ENCODE measurements around the gene CPD.
"Not testable (repeated sequence)": the region's sequence is repeated elsewhere in the genome, so short reads cannot be mapped to it uniquely, and the experiment has no call there.

CPD gene

DNA sequence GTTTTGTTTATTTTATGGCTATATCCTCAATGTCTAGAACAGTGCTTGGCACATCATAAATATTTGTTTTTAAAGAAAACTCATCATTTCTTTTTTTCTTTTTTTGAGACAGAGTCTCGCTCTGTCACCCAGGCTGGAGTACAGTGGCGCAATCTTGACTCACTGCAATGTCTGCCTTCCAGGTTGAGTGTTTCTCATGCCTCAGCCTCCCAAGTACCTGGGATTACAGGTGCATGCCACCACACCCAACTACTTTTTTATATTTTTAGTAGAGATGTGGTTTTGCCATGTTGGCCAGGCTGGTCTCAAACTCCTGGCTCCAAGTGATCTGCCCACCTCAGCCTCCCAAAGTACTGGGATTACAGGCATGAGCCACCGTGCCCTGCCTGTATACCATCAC, 35.5 kb upstream of the CPD start:
- not testable (repeated sequence) for H3K36me3 ChIP-seq (ENCODE audit: control insufficient read depth in 2 of 2, insufficient read depth in 2 of 2, low read length in 2 of 2); H3K27me3 ChIP-seq (ENCODE audit: control insufficient read depth in 2 of 2, insufficient read depth in 2 of 2, low read length in 2 of 2); H3K9ac ChIP-seq (ENCODE audit: low read depth in 1 of 2, low read length in 2 of 2); H3K9me3 ChIP-seq (ENCODE audit: control insufficient read depth in 2 of 2, low read length in 2 of 2); H3K4me3 ChIP-seq (ENCODE audit: low read length in 2 of 2)
- H3K27ac ChIP-seq (ENCODE audit: low read depth in 2 of 2, low read length in 2 of 2): peak overlapping the region; percentile 91 to 95
- H3K4me1 ChIP-seq (ENCODE audit: control insufficient read depth in 2 of 2, insufficient read depth in 2 of 2, low read length in 2 of 2): peaks cover 26 to 31% of the 10 kb centered on the region in 2 donors

DNA sequence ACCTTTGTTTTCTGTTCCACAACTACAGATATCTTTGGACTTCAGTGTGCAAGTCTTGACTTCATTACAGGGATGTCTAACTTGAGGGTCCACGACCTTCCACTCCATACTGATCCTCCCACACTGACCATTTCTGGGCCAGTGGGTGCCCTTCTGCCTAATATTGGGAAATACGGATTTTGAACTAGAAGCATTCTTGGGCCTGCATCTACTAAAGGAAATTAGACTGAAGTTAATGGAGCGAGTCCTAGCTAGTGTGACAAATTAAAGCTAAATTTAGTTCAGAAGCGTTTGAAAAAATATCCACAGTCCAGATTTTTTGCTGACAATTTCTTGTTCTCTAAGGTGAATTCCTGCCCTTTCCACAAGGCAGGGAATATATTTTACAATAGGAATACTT, 34.9 kb upstream of the CPD start:
- peak overlapping the region in 1 of 2 donors; percentile 51 for H3K4me3 ChIP-seq (ENCODE audit: low read length in 2 of 2)

DNA sequence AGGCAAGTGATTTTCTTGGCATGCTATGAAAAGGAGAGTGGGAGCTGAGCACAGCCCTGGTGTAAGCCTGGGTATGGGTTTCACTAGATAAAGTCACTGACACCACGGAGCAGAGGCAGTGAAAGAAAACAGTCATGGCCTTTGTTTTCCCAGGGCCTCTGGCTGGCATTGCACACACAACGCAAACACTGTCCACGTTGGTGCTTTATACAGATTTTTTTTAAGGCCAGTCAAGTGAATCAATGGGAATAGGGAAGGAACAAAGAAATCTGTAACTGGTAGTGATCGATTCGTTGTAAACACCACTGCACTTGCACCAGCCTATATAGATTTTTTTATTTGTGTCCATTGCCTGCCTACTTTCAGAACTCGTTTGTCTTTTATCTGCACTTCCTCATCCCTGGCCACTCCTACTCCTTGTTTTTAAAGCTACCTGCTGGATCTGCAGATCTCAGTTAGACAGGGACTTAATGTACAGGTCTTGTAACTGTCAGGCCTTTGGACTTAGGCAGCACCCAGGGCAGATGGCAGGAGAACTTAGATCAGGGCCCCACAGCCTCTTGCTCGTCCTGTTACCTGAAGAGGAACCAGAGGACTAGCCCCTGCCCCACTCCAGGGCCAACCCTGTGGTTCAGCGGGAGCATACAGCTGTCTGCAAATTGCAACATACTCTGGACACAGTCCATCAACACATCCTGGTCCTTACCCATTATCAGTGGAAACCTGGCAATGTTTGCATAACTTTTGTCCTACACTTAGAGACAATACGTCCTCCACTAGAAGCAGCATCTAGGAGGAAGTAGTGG, 34.2 kb upstream of the CPD start:
- Histone ChIP-seq H3K4me1 (ENCODE audit: control insufficient read depth in 2 of 2, insufficient read depth in 2 of 2, low read length in 2 of 2) (peaks cover 26 to 31% of the 10 kb centered on the region in 2 donors), H3K9ac (ENCODE audit: low read depth in 1 of 2, low read length in 2 of 2) (peak overlapping the region; percentile 44 to 60), H3K9me3 (ENCODE audit: control insufficient read depth in 2 of 2, low read length in 2 of 2) (no peaks in the 10 kb centered on the region), H3K4me3 (ENCODE audit: low read length in 2 of 2) (peak overlapping the region; percentile 25 to 51), H3K36me3 (ENCODE audit: control insufficient read depth in 2 of 2, insufficient read depth in 2 of 2, low read length in 2 of 2) (no peaks in the 10 kb centered on the region), H3K27ac (ENCODE audit: low read depth in 2 of 2, low read length in 2 of 2) (peak overlapping the region; percentile 91 to 95), H3K27me3 (ENCODE audit: control insufficient read depth in 2 of 2, insufficient read depth in 2 of 2, low read length in 2 of 2) (no peaks in the 10 kb centered on the region)

More for the DNA sequence above, 34.9 kb upstream of the CPD start:
- Histone ChIP-seq H3K4me1 (ENCODE audit: control insufficient read depth in 2 of 2, insufficient read depth in 2 of 2, low read length in 2 of 2) (peaks cover 26 to 31% of the 10 kb centered on the region in 2 donors), H3K9me3 (ENCODE audit: control insufficient read depth in 2 of 2, low read length in 2 of 2) (no peaks in the 10 kb centered on the region), H3K27ac (ENCODE audit: low read depth in 2 of 2, low read length in 2 of 2) (peak overlapping the region; percentile 91 to 95), H3K9ac (ENCODE audit: low read depth in 1 of 2, low read length in 2 of 2) (peak overlapping the region; percentile 44 to 60), H3K27me3 (ENCODE audit: control insufficient read depth in 2 of 2, insufficient read depth in 2 of 2, low read length in 2 of 2) (no peaks in the 10 kb centered on the region), H3K36me3 (ENCODE audit: control insufficient read depth in 2 of 2, insufficient read depth in 2 of 2, low read length in 2 of 2) (no peaks in the 10 kb centered on the region)

DNA sequence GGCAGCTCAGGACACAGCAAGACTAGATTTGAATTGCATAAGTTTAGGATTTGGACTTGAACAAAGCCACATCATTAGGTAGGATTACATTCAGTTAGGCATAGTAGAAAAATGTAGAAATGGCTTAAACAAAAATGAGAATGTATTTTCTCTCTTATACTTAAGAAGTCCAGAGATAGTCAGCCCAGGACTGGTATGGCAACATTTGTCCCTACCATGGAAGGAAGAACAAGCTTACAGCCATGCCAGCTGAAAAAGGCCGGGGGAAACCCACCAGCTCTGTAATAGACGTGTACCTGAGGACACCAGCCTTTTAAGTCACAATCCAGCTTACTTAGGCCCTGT, 33.7 kb upstream of the CPD start:
- Histone ChIP-seq H3K27me3 (ENCODE audit: control insufficient read depth in 2 of 2, insufficient read depth in 2 of 2, low read length in 2 of 2) (no peaks in the 10 kb centered on the region), H3K9me3 (ENCODE audit: control insufficient read depth in 2 of 2, low read length in 2 of 2) (no peaks in the 10 kb centered on the region), H3K27ac (ENCODE audit: low read depth in 2 of 2, low read length in 2 of 2) (peak overlapping the region; percentile 91 to 95), H3K36me3 (ENCODE audit: control insufficient read depth in 2 of 2, insufficient read depth in 2 of 2, low read length in 2 of 2) (no peaks in the 10 kb centered on the region), H3K4me3 (ENCODE audit: low read length in 2 of 2) (no peak overlapping the region), H3K9ac (ENCODE audit: low read depth in 1 of 2, low read length in 2 of 2) (peak overlapping the region in 1 of 2 donors; percentile 32), H3K4me1 (ENCODE audit: control insufficient read depth in 2 of 2, insufficient read depth in 2 of 2, low read length in 2 of 2) (peaks cover 26 to 29% of the 10 kb centered on the region in 2 donors)

DNA sequence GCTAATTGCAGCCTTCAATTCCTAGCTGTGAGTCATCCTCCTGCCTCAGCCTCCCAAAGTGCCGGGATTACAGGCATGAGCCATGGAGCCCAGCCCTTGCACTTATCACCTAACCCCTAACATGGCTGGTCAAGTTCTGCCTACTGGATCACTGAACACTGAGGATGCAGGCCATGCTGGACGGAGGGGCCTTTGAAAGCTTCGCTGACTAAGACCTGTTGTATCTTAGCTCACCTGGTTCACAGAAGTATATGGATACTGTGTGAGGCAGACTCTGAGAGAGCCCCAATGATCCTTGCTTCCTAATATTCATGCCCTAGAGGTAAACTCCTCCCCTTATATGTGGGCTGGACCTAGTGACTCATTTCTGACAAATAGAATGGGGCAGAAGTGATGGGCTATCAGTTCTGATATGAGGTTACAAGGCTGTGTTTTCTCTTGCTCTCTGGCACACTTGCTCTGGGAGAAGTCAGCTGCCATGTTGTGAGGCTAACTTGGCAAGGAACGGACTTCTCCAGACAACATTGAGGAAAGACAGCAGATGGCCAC, 33.1 kb upstream of the CPD start:
- Histone ChIP-seq H3K9me3 (ENCODE audit: control insufficient read depth in 2 of 2, low read length in 2 of 2) (no peaks in the 10 kb centered on the region), H3K4me3 (ENCODE audit: low read length in 2 of 2) (no peak overlapping the region), H3K9ac (ENCODE audit: low read depth in 1 of 2, low read length in 2 of 2) (peak overlapping the region in 1 of 2 donors; percentile 32), H3K36me3 (ENCODE audit: control insufficient read depth in 2 of 2, insufficient read depth in 2 of 2, low read length in 2 of 2) (no peaks in the 10 kb centered on the region), H3K27ac (ENCODE audit: low read depth in 2 of 2, low read length in 2 of 2) (peak overlapping the region; percentile 91 to 95), H3K27me3 (ENCODE audit: control insufficient read depth in 2 of 2, insufficient read depth in 2 of 2, low read length in 2 of 2) (no peaks in the 10 kb centered on the region), H3K4me1 (ENCODE audit: control insufficient read depth in 2 of 2, insufficient read depth in 2 of 2, low read length in 2 of 2) (peaks cover 21 to 25% of the 10 kb centered on the region in 2 donors)

DNA sequence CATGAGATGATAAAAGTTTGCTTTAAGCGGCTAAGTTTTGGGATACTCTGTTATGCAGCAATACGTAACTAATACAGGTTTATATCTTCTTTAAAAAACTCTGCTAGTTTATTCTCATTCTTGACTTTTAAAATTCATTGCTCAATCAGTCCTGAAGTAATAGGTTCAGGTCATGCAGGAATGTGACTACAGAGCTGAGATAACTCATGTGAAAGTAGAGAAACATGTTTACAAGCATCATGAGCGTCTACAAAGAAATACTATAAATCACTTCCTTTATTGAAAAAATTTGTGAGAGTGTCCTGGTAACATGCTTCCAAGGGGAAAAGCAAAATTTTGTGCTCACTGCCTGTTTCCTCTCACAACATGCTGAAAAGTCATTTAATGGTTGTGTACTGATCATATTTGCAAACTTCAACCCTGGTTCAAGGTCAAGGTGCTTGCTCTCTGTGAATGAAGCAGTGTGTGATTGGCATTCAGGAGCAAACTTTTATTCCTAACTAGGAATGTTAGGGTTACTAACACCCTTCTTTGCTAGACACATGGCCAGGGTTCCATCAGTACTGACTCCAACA, 32.4 kb upstream of the CPD start:
- no peaks in the 10 kb centered on the region for H3K27me3 ChIP-seq (ENCODE audit: control insufficient read depth in 2 of 2, insufficient read depth in 2 of 2, low read length in 2 of 2)
- H3K4me1 ChIP-seq (ENCODE audit: control insufficient read depth in 2 of 2, insufficient read depth in 2 of 2, low read length in 2 of 2): peaks cover 20 to 21% of the 10 kb centered on the region in 2 donors
- no peaks in the 10 kb centered on the region for H3K36me3 ChIP-seq (ENCODE audit: control insufficient read depth in 2 of 2, insufficient read depth in 2 of 2, low read length in 2 of 2)
- peak overlapping the region; percentile 91 to 95 for H3K27ac ChIP-seq (ENCODE audit: low read depth in 2 of 2, low read length in 2 of 2)
- H3K9me3 ChIP-seq (ENCODE audit: control insufficient read depth in 2 of 2, low read length in 2 of 2): no peaks in the 10 kb centered on the region
- no peak overlapping the region for H3K4me3 ChIP-seq (ENCODE audit: low read length in 2 of 2)
- no peak overlapping the region for H3K9ac ChIP-seq (ENCODE audit: low read depth in 1 of 2, low read length in 2 of 2)

DNA sequence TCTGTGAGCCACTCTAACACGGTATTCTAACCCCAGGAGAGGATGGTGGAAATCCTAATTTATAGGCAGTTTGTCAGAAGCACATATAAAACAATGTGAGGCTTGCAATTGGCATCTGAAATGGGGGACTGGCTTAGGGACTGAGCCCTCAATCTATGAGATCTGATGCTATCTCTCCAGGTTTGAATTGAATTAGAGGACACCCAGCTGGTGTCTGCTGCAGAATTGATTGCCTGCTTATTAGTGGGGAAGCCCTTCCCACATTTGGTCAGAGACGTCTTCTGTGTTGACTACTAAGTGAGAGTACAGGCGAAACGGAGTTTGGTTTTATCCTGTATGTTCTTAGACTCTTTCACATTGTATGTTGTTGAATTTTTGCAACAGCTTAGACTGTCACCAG, 31.2 kb upstream of the CPD start:
- Histone ChIP-seq H3K27me3 (ENCODE audit: control insufficient read depth in 2 of 2, insufficient read depth in 2 of 2, low read length in 2 of 2) (no peaks in the 10 kb centered on the region), H3K36me3 (ENCODE audit: control insufficient read depth in 2 of 2, insufficient read depth in 2 of 2, low read length in 2 of 2) (no peaks in the 10 kb centered on the region), H3K4me3 (ENCODE audit: low read length in 2 of 2) (no peak overlapping the region), H3K9ac (ENCODE audit: low read depth in 1 of 2, low read length in 2 of 2) (no peak overlapping the region), H3K4me1 (ENCODE audit: control insufficient read depth in 2 of 2, insufficient read depth in 2 of 2, low read length in 2 of 2) (peaks cover 20 to 21% of the 10 kb centered on the region in 2 donors), H3K27ac (ENCODE audit: low read depth in 2 of 2, low read length in 2 of 2) (no peak overlapping the region), H3K9me3 (ENCODE audit: control insufficient read depth in 2 of 2, low read length in 2 of 2) (no peaks in the 10 kb centered on the region)

DNA sequence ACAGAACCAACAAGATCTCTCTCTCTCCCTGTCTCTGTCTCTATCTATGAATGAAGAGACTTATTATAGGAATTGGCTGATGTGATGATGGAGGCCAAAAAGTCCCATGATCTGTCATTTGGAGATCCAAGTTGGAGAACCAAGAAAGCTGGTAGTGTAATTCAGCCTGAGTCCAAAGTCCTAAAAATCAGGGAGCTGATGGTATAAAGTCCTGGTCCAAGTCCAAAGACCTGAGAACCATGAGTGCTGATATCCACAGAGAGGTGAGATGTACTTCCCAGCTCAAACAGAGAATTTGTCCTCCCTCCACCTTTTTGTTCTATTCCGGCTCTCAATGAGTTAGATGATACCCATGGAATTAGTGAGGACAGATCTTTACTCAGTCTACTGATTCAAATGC, 29.5 kb upstream of the CPD start:
- H3K27me3 ChIP-seq (ENCODE audit: control insufficient read depth in 2 of 2, insufficient read depth in 2 of 2, low read length in 2 of 2): no peaks in the 10 kb centered on the region
- peaks cover 13 to 14% of the 10 kb centered on the region in 2 donors for H3K4me1 ChIP-seq (ENCODE audit: control insufficient read depth in 2 of 2, insufficient read depth in 2 of 2, low read length in 2 of 2)
- H3K9me3 ChIP-seq (ENCODE audit: control insufficient read depth in 2 of 2, low read length in 2 of 2): no peaks in the 10 kb centered on the region
- H3K27ac ChIP-seq (ENCODE audit: low read depth in 2 of 2, low read length in 2 of 2): no peak overlapping the region
- H3K9ac ChIP-seq (ENCODE audit: low read depth in 1 of 2, low read length in 2 of 2): no peak overlapping the region
- no peaks in the 10 kb centered on the region for H3K36me3 ChIP-seq (ENCODE audit: control insufficient read depth in 2 of 2, insufficient read depth in 2 of 2, low read length in 2 of 2)
- H3K4me3 ChIP-seq (ENCODE audit: low read length in 2 of 2): no peak overlapping the region

DNA sequence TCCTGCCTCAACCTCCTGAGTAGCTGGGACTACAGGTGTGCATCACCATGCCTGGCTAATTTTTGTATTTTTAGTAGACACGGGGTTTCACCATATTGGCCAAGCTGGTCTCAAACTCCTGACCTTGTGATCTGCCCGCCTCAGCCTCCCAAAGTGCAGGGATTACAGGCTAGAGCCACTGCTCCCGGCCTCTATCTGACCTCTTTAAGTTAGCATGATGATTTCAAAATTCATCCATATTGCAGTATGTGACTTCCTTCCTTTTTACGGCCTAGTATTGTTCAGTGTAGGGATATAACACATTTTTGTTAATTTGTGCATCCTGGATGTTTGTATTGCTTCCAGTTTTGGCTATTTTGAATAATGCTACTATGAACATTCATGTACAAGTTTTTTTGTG, 27.5 kb upstream of the CPD start:
- H3K9me3 ChIP-seq (ENCODE audit: control insufficient read depth in 2 of 2, low read length in 2 of 2); H3K4me3 ChIP-seq (ENCODE audit: low read length in 2 of 2); H3K36me3 ChIP-seq (ENCODE audit: control insufficient read depth in 2 of 2, insufficient read depth in 2 of 2, low read length in 2 of 2); H3K9ac ChIP-seq (ENCODE audit: low read depth in 1 of 2, low read length in 2 of 2); H3K4me1 ChIP-seq (ENCODE audit: control insufficient read depth in 2 of 2, insufficient read depth in 2 of 2, low read length in 2 of 2); H3K27me3 ChIP-seq (ENCODE audit: control insufficient read depth in 2 of 2, insufficient read depth in 2 of 2, low read length in 2 of 2); H3K27ac ChIP-seq (ENCODE audit: low read depth in 2 of 2, low read length in 2 of 2): not testable (repeated sequence)

DNA sequence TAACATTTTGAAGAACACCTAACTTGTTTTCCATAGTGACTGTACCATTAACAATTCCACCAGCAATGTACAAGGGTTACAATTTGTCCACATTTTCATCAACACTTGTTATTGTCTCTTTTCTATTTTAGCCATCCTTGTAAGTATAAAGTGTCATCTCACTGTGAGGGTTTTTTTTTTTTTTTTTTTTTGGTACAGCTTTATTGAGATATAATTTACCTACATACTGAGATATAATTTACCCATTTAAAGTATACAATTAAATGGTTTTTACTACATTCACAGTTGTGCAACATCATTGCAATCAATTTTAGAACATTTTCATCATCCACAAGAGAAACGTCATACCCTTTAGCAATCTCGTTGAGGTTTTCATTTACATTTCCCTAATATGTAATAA, 27.0 kb upstream of the CPD start:
- Histone ChIP-seq H3K27ac (ENCODE audit: low read depth in 2 of 2, low read length in 2 of 2) (no peak overlapping the region), H3K9ac (ENCODE audit: low read depth in 1 of 2, low read length in 2 of 2) (no peak overlapping the region), H3K27me3 (ENCODE audit: control insufficient read depth in 2 of 2, insufficient read depth in 2 of 2, low read length in 2 of 2) (no peaks in the 10 kb centered on the region), H3K36me3 (ENCODE audit: control insufficient read depth in 2 of 2, insufficient read depth in 2 of 2, low read length in 2 of 2) (no peaks in the 10 kb centered on the region), H3K4me1 (ENCODE audit: control insufficient read depth in 2 of 2, insufficient read depth in 2 of 2, low read length in 2 of 2) (no peaks in the 10 kb centered on the region), H3K9me3 (ENCODE audit: control insufficient read depth in 2 of 2, low read length in 2 of 2) (no peaks in the 10 kb centered on the region), H3K4me3 (ENCODE audit: low read length in 2 of 2) (no peak overlapping the region)
